Measurements from ENCODE around the gene ATF6. TPM values are rescaled to one million over a fixed set of nuclear protein-coding genes. Genes with fewer than 3 reads are reported as not detected.

ATF6 gene
- total and polyA plus RNA-seq, 2 of the 8 experiments (the other 6 are each of a cell fraction or from before 2014, with no cell fraction given): 4.6 to 10.0 TPM

- TF ChIP-seq TBP (IDR thresholded peaks at IDR 0.05; ENCODE audit: low read depth, low read length) (no peak), SRF (IDR thresholded peaks at IDR 0.05; ENCODE audit: low read depth, low read length) (no peak)
Observed at GRCh38 chr1:161778522-161778921, 12.4 kb downstream of the ATF6 start (continued).

All from H1 (cell line).